ENCODE results near the gene SLC35G2. TPM values are rescaled to one million over a fixed set of nuclear protein-coding genes. Genes with fewer than 3 reads are reported as not detected.

SLC35G2 gene
- total RNA-seq, 1 experiment from 2014 or later: 6.6 TPM

DNA sequence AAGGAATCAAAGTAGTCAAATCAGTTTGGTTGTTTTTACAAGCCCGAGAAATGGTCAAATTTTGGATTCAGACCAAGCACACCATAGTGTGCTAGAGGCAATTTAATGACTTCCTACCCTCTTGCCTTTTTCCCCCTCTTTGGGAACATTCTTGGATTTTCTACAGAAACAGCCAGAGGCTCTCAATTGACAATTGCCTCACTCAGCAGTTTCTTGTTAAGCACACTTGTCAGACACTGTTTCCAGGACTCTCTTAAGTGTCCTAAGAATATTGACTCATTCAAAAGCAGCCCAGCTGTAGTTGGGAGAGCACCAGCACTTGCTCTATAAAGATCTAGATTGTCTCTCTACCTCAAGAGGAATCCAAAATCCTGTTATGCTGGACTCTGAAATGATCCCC lies 1.5 kb upstream of the SLC35G2 start:
- Histone ChIP-seq H2AK5ac (ENCODE audit: insufficient read length, low read length) (no peak overlapping the region), H2BK15ac (ENCODE audit: low read depth, low read length) (no peak overlapping the region), H2BK20ac (ENCODE audit: low read depth, low read length, poor library complexity, severe bottlenecking) (no peak overlapping the region), H4K5ac (ENCODE audit: insufficient read length, low read depth, low read length) (no peak overlapping the region), H3K4ac (ENCODE audit: low read depth, low read length) (no peak overlapping the region), H3K27me3 (ENCODE audit: insufficient read depth, low read length) (no peaks in the 10 kb centered on the region; the same call in 1 of the 2 replicates), H3K4me1 (ENCODE audit: insufficient read depth, low read length) (no peaks in the 10 kb centered on the region), H3K18ac (ENCODE audit: insufficient read length, low read depth, low read length) (no peak overlapping the region), H4K91ac (ENCODE audit: insufficient read length, low read depth, low read length) (no peak overlapping the region), H3K79me2 (ENCODE audit: insufficient read depth, low read length) (peaks cover 2% of the 10 kb centered on the region; the same call in 1 of the 2 replicates), H3K9me3 (ENCODE audit: control insufficient read depth, low read depth, low read length) (no peaks in the 10 kb centered on the region), H3K27ac (ENCODE audit: insufficient read length, low read depth, low read length) (no peak overlapping the region), H3K23ac (ENCODE audit: insufficient read length, low read depth, low read length) (no peak overlapping the region), H2BK120ac (ENCODE audit: low read depth, low read length, poor library complexity, severe bottlenecking) (no peak overlapping the region), H3K4me2 (ENCODE audit: insufficient read depth, insufficient read length, low read length) (no peak overlapping the region), H4K20me1 (ENCODE audit: control insufficient read depth, insufficient read depth, insufficient read length) (no peaks in the 10 kb centered on the region), H2BK5ac (ENCODE audit: insufficient read length, low read length) (no peak overlapping the region), H2BK12ac (ENCODE audit: insufficient read length, low read depth, low read length) (no peak overlapping the region), H3K79me1 (ENCODE audit: insufficient read depth, low read depth, low read length, poor library complexity, severe bottlenecking) (no peaks in the 10 kb centered on the region), H4K8ac (replicated peaks; ENCODE audit: insufficient read length, low read depth, low read length) (no peak overlapping the region), H3K9ac (ENCODE audit: extremely low read depth, insufficient read length, low read length) (no peak overlapping the region), H3K14ac (ENCODE audit: insufficient read depth, low read length) (no peak overlapping the region), H3K56ac (ENCODE audit: insufficient read length, low read depth, low read length) (no peak overlapping the region), H2AFZ (ENCODE audit: low read length) (no peak overlapping the region), H3T11ph (ENCODE audit: low read length) (no peak overlapping the region), H3K23me2 (ENCODE audit: insufficient read length, low read depth, low read length, poor library complexity, severe bottlenecking) (peaks cover 12% of the 10 kb centered on the region)
- TF ChIP-seq, protein P1, sequence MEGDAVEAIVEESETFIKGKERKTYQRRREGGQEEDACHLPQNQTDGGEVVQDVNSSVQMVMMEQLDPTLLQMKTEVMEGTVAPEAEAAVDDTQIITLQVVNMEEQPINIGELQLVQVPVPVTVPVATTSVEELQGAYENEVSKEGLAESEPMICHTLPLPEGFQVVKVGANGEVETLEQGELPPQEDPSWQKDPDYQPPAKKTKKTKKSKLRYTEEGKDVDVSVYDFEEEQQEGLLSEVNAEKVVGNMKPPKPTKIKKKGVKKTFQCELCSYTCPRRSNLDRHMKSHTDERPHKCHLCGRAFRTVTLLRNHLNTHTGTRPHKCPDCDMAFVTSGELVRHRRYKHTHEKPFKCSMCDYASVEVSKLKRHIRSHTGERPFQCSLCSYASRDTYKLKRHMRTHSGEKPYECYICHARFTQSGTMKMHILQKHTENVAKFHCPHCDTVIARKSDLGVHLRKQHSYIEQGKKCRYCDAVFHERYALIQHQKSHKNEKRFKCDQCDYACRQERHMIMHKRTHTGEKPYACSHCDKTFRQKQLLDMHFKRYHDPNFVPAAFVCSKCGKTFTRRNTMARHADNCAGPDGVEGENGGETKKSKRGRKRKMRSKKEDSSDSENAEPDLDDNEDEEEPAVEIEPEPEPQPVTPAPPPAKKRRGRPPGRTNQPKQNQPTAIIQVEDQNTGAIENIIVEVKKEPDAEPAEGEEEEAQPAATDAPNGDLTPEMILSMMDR (conservative IDR thresholded peaks at IDR 0.05): no peak
- H3K36me3 Mint-ChIP-seq (ENCODE audit: insufficient read depth in 1 of 3, low read depth in 3 of 3): peaks cover 0 to 4% (median under 1%) of the 10 kb centered on the region in 3 experiments; a peak in 5 of 7 replicates
- peaks cover 0 to 1% of the 10 kb centered on the region in 2 experiments; a peak in 2 of 5 replicates for H3K9me3 Mint-ChIP-seq
- DNase-seq: no peak
- H3K27me3 Mint-ChIP-seq (ENCODE audit: low read depth): peaks cover 12% of the 10 kb centered on the region
- H3K27ac Mint-ChIP-seq: no peak overlapping the region
- WGBS (ENCODE audit: extremely low coverage, insufficient read length, low lambda C conversion rate): no CpG with 5 or more reads among the region's 1 CpG
- H3K4me3 Mint-ChIP-seq: no peak overlapping the region
- H3K4me1 Mint-ChIP-seq: peaks cover 19 to 20% of the 10 kb centered on the region in 2 experiments

All from H9 (cell line).